ENCODE measurements around the gene WWOX. TPM values are rescaled to one million over a fixed set of nuclear protein-coding genes. Genes with fewer than 3 reads are reported as not detected.

Gene WWOX
- total and polyA plus RNA-seq, 2 of the 13 experiments (the other 11 are each of a cell fraction or from before 2014, with no cell fraction given) = 9.1 to 37.4 TPM

DNA sequence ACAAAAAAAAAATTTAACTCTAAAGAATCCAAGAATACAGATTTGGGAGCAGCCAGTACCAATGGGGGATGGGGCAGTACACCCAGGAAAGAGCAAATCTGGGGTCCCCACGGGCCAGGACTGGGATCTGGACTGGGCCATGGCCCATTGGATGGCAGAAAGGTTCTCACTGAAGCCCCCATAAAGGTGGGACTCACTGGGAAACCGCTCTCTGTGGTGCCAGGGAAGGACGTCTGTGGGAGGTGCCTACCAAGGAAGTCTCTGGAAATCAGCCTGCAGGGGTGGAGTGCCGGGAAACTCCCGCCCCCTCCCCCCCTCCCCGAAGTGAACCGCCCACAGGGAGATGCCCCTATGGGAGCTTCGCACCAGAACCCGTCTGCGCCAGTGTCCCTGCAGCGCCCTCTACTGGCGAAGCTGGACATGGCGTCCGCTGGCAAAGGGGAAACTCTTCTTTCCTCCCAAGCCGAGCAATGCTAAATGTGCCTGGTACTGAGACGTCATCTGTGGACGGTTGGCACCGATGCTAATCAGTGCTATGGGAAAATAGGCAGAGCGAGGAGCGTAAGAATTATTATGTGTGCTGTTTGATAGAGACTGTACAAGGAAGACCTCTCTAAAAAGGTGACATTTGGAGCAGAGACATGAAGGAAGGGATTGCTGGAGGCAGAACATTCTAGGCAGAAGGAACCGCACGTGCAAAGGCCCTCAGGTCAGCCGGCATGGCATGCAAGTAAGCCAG lies 671.1 kb downstream of the WWOX start (continued):
- no peak for TF ChIP-seq NFAT5 (CRISPR knock-in tag; IDR thresholded peaks at IDR 0.05)
- TF ChIP-seq NRL (CRISPR knock-in tag; IDR thresholded peaks at IDR 0.05; ENCODE audit: borderline replicate concordance) = no peak
- no peak for TF ChIP-seq PRDM10 (CRISPR knock-in tag; IDR thresholded peaks at IDR 0.05; ENCODE audit: low read depth)
- no peak; the same call in 1 of the 2 replicates for TF ChIP-seq HMG20A (CRISPR knock-in tag; IDR thresholded peaks at IDR 0.05; ENCODE audit: borderline replicate concordance)
- TF ChIP-seq, protein P1, sequence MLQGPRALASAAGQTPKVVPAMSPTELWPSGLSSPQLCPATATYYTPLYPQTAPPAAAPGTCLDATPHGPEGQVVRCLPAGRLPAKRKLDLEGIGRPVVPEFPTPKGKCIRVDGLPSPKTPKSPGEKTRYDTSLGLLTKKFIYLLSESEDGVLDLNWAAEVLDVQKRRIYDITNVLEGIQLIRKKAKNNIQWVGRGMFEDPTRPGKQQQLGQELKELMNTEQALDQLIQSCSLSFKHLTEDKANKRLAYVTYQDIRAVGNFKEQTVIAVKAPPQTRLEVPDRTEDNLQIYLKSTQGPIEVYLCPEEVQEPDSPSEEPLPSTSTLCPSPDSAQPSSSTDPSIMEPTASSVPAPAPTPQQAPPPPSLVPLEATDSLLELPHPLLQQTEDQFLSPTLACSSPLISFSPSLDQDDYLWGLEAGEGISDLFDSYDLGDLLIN (CRISPR knock-in tag; IDR thresholded peaks at IDR 0.05; ENCODE audit: borderline replicate concordance) = no peak
- TF ChIP-seq ZNF703 (CRISPR knock-in tag; IDR thresholded peaks at IDR 0.05; ENCODE audit: borderline replicate concordance) = no peak
- no peak for TF ChIP-seq FOXC1 (CRISPR knock-in tag; IDR thresholded peaks at IDR 0.05; ENCODE audit: borderline replicate concordance)
- no peak for TF ChIP-seq ZNF891 (CRISPR knock-in tag; IDR thresholded peaks at IDR 0.05)
- no peak for TF ChIP-seq ZBTB46 (CRISPR knock-in tag; IDR thresholded peaks at IDR 0.05; ENCODE audit: borderline replicate concordance)
- TF ChIP-seq RFXANK (CRISPR knock-in tag; IDR thresholded peaks at IDR 0.05) = no peak
- TF ChIP-seq THYN1 (CRISPR knock-in tag; IDR thresholded peaks at IDR 0.05; ENCODE audit: borderline replicate concordance, low read depth) = no peak
- TF ChIP-seq GTF3A (CRISPR knock-in tag; conservative IDR thresholded peaks at IDR 0.05) = no peak
- no peak for TF ChIP-seq ZNF253 (CRISPR knock-in tag; IDR thresholded peaks at IDR 0.05; ENCODE audit: borderline replicate concordance)
- TF ChIP-seq ZNF547 (CRISPR knock-in tag; IDR thresholded peaks at IDR 0.05) = 0 out of 2 replicates have a peak, but pooled peaks have one; percentile 39
